HFFc6 (cell line): ENCODE measurements around the gene ZNF555. TPM values are rescaled to one million over a fixed set of nuclear protein-coding genes. Genes with fewer than 3 reads are reported as not detected.

Experiments
- DNase-seq: peaks from one replicate; pipeline ENCODE4 v3.0.0-alpha.2; 2018
- H3K27ac Mint-ChIP-seq: 2 replicates; pipeline ENCODE4 v1.8.0; 2020; ENCODE audit warnings: mild to moderate bottlenecking, mixed read lengths
- H3K27me3 Mint-ChIP-seq: 2 replicates; pipeline ENCODE4 v1.8.0; 2021; ENCODE audit warnings: mild to moderate bottlenecking, moderate library complexity, mixed read lengths; ENCODE audit not compliant: insufficient read depth
- H3K36me3 Mint-ChIP-seq: 2 replicates; pipeline ENCODE4 v1.8.0; 2021; ENCODE audit warnings: low read depth, mixed read lengths
- H3K4me1 Mint-ChIP-seq: 2 replicates; pipeline ENCODE4 v1.8.0; 2020; ENCODE audit warnings: low read depth, mixed read lengths
- H3K4me3 Mint-ChIP-seq: 2 replicates; pipeline ENCODE4 v1.8.0; 2020; ENCODE audit warnings: mild to moderate bottlenecking, moderate library complexity, mixed read lengths
- H3K9me3 Mint-ChIP-seq: 2 replicates; pipeline ENCODE4 v1.8.0; 2020; ENCODE audit warnings: mild to moderate bottlenecking, mixed read lengths
- total RNA-seq, 6 experiments: library from RNA; stranded (reverse); fragmentation: NEBNext Ultra II Directional; extraction: Animal tissue kit (Norgen Biotek cat#: 25700); gene quantifications; 2 replicates in 1 of 6; 3 replicates in 5 of 6; pipeline ENCODE4 v1.2.3, GENCODE V29; 2021
- TF ChIP-seq, protein P1 (sequence below): fragments of 200-600 bp; sonication (generic); IDR thresholded peaks from 2 replicates; pipeline ENCODE4 v1.5.0; 2021; ENCODE audit warnings: antibody characterized with exemption, mild to moderate bottlenecking

ZNF555 gene
- total RNA-seq, 6 experiments from 2014 or later, result 3.7 to 5.6 (median 3.8) TPM

DNA sequence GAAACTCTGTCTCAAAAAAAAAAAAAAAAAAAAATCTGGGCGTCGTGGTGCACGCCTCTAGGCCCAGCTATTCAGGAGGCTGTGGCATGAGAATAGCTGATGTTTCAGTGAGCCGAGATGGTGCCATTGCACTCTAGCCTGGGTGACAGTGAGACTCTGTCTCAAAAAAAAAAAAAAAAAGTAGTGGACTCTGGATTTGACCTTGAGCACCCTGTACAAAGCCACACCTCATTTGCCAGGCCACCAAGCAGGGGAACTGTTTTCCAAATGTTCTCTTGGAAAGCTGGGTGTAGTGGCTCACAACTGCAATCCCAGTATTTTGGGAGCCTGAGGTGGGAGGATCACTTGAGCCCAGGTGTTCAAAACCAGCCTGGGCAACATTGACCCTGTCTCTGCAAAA lies 3.8 kb upstream of the ZNF555 start:
- TF ChIP-seq, protein P1, sequence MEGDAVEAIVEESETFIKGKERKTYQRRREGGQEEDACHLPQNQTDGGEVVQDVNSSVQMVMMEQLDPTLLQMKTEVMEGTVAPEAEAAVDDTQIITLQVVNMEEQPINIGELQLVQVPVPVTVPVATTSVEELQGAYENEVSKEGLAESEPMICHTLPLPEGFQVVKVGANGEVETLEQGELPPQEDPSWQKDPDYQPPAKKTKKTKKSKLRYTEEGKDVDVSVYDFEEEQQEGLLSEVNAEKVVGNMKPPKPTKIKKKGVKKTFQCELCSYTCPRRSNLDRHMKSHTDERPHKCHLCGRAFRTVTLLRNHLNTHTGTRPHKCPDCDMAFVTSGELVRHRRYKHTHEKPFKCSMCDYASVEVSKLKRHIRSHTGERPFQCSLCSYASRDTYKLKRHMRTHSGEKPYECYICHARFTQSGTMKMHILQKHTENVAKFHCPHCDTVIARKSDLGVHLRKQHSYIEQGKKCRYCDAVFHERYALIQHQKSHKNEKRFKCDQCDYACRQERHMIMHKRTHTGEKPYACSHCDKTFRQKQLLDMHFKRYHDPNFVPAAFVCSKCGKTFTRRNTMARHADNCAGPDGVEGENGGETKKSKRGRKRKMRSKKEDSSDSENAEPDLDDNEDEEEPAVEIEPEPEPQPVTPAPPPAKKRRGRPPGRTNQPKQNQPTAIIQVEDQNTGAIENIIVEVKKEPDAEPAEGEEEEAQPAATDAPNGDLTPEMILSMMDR, result no peak
- no peak overlapping the region for H3K27ac Mint-ChIP-seq
- H3K36me3 Mint-ChIP-seq, result peaks cover 45% of the 10 kb centered on the region
- peaks cover 4% of the 10 kb centered on the region for H3K4me1 Mint-ChIP-seq
- peaks cover 2% of the 10 kb centered on the region; the same call in 1 of the 2 replicates for H3K27me3 Mint-ChIP-seq
- H3K9me3 Mint-ChIP-seq, result peaks cover 71% of the 10 kb centered on the region
- no peak overlapping the region for H3K4me3 Mint-ChIP-seq
- no peak for DNase-seq

GRCh38 chr19:2841855-2842574 lies 740 bp downstream of the ZNF555 start:
- Mint-ChIP-seq H3K4me1 (peaks cover 7% of the 10 kb centered on the region), H3K27me3 (no peaks in the 10 kb centered on the region), H3K27ac (peak overlapping the region; percentile 45; the same call in 1 of the 2 replicates), H3K4me3 (peak overlapping the region; percentile 88), H3K9me3 (peaks cover 46% of the 10 kb centered on the region), H3K36me3 (peaks cover 39% of the 10 kb centered on the region)
- no peak for DNase-seq
- TF ChIP-seq, protein P1, result no peak

DNA sequence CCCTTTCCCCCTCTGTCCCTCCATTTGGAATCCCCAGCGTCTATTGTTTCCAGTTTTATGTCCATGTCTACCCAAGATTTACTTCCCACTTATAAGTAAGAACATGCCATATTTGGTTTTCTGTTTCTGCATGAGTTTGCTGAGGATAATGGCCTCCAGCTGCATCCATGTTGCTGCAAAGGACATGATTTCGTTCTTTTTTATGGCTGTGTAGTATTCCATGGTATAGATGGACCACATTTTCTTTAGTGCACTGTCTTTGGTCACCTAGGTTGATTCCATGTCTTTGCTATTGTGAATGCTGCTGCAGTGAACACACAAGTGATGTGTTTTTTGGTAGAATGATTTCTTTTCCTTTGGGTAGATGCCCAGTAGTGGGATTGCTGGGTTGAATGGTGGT lies 3.8 kb downstream of the ZNF555 start:
- peaks cover 50% of the 10 kb centered on the region for H3K9me3 Mint-ChIP-seq
- peaks cover 51% of the 10 kb centered on the region for H3K36me3 Mint-ChIP-seq
- H3K27ac Mint-ChIP-seq, result no peak overlapping the region
- DNase-seq, result no peak
- TF ChIP-seq, protein P1, result no peak
- H3K27me3 Mint-ChIP-seq, result no peaks in the 10 kb centered on the region
- H3K4me3 Mint-ChIP-seq, result no peak overlapping the region
- peaks cover 7% of the 10 kb centered on the region for H3K4me1 Mint-ChIP-seq

GRCh38 chr19:2846180-2846894 lies 5.1 kb downstream of the ZNF555 start:
- Mint-ChIP-seq H3K27ac (no peak overlapping the region), H3K27me3 (no peaks in the 10 kb centered on the region), H3K36me3 (peaks cover 63% of the 10 kb centered on the region), H3K9me3 (peaks cover 57% of the 10 kb centered on the region), H3K4me1 (peaks cover 7% of the 10 kb centered on the region), H3K4me3 (no peak overlapping the region)
- DNase-seq, result no peak
- TF ChIP-seq, protein P1, result no peak

DNA sequence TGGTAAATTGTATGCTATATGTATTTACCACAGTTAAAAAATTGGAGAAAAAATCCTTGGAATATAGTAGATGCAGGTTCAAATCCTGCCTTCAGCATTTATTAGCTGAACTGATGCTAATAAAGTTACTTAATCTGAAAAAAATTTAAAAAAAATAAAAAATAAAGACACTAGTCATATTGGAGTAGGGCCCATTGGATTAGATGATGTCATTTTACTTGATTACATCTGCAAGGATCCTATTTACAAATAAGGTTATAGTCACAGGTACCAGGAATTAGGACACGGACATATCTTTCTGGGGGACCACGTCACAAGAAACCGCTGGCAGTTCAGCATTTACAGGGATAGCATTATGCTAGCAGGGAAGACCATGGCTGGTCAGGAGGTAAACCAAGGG lies 6.2 kb downstream of the ZNF555 start:
- TF ChIP-seq, protein P1, result no peak
- H3K27me3 Mint-ChIP-seq, result no peaks in the 10 kb centered on the region
- H3K4me3 Mint-ChIP-seq, result no peak overlapping the region
- peaks cover 71% of the 10 kb centered on the region for H3K36me3 Mint-ChIP-seq
- H3K27ac Mint-ChIP-seq, result no peak overlapping the region
- H3K4me1 Mint-ChIP-seq, result peaks cover 2% of the 10 kb centered on the region
- peaks cover 66% of the 10 kb centered on the region for H3K9me3 Mint-ChIP-seq
- DNase-seq, result no peak
